MM.1S (cell line): Measurements from ENCODE around the gene PCGF1.
A peak's percentile ranks its signal among the peaks of the same experiment; 100 is the strongest.

Experiments
- CTCF ChIP-seq: fragments of 300-600 bp; sonication (generic); IDR thresholded peaks from 2 replicates; pipeline ENCODE4 v1.5.1; 2016; ENCODE audit warnings: antibody characterized with exemption, low read length, mixed read lengths
- EZH2 ChIP-seq: fragments of 300-600 bp; sonication (generic); optimal IDR thresholded peaks from 2 replicates; pipeline ENCODE3; 2017; ENCODE audit warnings: low read depth, mild to moderate bottlenecking, antibody characterized with exemption, low read length, mixed read lengths

- TF ChIP-seq CTCF (no peak), EZH2 (peak; percentile 26)
Measured at GRCh38 chr2:74548900-74549826, 41.7 kb upstream of the PCGF1 start.
